ENCODE results near the gene FAM222B.
"Not testable (repeated sequence)": the region's sequence is repeated elsewhere in the genome, so short reads cannot be mapped to it uniquely, and the experiment has no call there.

Gene FAM222B

DNA sequence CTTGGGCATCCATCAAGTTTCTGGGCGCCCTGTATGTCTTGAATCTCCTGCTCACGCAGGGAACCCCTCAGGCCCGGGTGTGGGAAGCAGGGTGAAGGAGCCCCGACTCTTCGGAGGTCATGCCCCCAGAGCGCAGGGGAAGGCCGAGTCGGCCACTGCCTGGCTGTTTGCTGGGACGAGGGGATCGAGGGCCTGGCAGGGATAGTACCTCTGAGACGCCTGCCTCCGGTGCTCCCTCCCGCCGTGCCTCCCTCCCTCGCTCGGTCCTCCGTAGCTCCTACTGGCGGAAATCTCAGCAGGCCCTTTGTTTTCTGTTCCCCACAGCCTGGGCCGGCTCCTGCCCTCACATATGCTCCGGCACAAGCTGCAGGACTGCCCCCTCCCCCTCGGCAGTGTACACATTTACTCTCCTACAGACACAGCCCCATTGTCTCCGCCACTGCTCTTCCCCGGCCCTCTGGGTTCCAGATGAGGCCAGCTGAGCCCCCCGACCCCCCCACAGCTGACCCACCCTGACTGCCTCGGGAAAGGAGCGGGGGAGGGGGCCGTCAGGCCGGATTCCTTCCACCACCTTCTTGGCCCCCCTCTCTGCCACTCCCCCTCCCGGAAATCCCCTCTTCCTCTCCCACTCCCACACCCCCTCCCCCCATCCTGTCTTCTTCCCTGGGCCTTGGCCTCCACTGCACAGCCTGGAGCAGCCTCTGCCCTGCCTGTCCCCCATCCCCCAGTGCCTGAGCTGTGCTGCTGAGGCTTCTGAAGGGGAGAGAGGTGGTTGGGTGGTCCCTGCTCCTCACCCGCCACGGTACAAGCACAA is 97.4 kb downstream of the FAM222B start:
- no peak for DNase-seq

DNA sequence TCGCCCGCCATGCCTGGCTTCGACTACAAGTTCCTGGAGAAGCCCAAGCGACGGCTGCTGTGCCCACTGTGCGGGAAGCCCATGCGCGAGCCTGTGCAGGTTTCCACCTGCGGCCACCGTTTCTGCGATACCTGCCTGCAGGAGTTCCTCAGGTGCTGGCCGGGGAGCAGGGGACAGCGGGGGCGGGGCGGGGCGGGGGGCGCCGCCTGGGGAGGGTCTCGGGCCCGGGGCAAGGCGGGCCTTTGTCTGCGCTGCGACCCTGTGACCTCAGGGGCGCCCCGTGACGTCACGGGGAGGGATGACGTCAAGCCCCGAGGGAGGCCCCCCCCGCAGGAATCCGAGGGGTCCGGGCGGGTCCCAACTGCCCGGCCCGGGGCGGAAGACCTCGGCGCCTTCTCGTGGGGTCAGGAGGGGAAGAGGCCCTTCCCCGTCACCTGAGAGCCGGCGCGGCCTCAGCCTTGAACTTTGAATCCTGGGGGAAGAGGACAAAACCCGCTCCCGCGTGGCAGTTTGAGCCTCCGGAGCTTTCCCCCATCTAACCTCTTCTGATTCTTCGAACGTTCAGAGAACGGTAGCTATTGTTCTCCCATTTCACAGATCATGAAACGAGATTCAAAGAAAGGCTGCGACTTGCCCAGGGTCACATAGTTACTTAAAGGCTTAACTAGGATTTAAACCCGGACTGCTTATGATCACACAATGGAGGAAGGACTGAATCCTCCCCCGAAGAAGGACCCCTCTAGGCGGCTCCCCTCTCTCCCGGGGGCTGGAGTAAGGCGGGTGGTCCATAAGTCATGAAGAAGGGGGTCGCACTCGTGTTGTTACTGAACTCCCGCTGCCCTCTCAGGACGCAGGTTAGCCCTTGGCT is 98.3 kb downstream of the FAM222B start:
- no peak for DNase-seq

DNA sequence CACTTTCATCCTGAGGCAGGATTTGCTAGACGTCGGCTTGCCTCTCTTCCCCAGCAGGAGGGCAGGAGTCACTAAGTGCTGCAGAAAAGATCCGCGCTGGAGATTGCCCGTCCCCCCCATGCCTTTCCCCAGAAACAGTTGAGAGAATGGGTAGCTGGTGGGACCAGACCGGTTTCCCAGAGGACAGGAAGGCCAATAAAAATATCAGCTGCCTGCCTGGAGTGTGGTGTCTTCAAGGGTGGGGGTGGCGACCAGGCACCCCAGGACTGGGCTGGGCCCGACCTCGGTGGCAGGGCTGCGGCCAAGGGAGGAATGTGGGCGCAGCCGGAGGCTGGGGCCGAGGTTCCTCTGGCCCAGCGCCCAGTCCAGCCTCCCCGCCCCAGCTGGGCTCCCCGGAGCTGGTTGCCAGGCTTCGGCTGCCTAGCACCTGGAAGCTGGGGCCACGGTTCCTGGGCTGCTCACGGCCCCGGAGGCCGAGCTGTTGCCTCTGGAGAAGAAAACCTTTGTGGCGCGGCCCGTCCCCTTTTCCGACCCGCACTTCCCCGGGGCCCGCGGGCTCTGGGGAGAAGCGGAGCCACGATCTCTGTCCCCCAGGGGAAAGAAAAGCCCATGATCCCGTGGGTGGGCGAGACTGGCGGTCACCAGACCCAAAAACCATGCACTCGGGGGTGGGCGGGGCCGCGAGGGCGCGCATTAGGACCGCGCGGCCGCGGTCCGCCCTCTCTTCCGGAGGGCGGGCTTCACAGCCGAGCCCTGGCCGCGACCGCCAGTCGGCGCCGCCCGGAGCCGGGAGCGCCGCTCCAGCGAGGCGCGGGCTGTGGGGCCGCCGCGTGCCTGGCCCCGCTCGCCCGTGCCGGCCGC is 99.1 kb downstream of the FAM222B start, which contains the start of gene TRAF4:
TSS of gene TRAF4 (plus strand) at position 769 of the 861 bp plus-strand sequence. CDS start 102 bp downstream, outside the sequence.
- no peak for DNase-seq

DNA sequence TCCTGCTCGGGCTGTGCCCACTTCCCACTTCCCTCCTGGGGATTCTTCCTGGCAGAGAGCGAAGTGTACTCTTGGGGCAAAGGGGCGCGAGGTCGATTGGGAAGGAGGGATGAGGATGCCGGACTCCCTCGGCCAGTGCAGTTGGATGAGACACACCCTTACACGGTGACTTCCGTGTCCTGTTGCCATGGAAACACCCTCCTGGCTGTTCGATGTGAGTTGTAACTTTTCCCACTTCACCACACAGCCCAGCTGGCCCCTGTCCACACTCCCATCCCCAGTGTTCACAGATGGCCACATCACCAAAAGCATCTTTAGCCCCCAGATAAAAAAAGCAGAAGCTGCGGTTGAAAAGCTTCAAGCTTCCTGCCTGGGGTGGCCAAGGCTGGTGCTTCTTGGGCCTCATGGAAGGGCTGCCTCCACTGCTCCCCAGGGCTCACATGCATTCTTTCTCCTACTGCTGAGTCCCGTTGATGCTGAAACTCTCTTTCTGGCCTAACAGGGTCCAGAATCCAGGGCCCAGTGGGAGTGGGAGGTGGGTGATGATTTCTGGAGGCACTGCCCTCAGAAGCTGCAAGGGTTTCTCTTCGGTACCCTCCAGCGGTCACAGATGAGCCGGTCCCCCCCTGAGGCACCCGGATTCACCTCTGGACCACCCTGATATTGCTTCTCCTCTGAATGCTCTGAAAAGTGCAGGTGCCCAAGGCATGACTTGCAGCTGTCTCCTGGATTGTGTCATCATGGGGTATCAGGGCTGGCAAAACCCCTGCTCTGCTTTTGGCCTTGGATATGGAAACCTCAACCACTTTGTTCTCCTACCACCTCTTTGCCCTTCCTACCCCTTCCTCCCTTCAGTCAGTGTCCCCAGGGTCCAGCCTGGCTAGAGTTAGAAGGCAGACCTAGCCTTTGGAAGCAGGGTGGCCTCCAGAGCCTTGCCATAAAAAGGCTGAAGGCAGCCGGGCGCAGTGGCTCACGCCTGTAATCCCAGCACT is 100.9 kb downstream of the FAM222B start:
- DNase-seq, result no peak

DNA sequence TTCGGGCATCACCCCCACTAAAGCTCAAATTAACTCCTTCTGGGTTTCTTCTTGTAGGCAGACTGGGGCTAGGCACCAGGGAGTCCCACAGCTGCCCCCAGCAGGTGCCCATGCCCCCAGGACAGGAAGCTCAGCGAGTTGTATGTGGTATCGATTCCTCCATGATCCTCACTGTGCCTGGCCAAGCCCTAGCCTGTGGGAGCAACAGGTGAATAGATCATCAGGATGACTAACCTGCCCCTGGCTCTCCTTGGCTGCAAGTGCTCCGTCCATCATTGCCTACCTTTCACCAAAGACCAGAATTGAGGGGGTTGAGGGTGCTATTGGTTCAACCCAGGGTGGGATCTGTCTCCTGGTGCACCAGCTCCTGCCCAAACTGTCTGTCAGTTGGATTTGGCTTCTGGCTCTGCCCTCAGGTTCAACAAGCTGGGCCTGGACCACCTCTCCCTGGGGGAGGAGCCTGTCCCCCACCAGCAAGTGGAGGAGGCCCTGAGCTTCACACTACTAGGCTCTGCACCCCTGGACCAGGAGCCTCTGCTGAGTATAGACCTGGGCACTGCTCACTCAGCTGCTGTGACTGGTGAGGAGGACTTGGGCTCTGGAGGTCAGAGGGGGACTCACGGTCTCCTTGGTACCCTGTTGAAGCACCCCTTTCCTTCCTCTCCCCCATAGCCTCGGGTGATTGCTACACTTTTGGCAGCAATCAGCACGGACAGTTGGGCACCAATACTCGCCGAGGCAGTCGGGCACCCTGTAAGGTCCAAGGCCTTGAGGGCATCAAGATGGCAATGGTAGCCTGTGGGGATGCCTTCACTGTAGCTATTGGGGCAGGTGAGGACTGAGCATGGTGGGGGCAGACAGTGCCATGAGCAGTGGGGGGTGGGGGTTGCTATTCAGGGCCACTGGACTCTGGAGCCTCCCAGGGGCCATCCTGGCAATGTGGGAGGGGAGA is 101.9 kb downstream of the FAM222B start:
- no peak for DNase-seq

DNA sequence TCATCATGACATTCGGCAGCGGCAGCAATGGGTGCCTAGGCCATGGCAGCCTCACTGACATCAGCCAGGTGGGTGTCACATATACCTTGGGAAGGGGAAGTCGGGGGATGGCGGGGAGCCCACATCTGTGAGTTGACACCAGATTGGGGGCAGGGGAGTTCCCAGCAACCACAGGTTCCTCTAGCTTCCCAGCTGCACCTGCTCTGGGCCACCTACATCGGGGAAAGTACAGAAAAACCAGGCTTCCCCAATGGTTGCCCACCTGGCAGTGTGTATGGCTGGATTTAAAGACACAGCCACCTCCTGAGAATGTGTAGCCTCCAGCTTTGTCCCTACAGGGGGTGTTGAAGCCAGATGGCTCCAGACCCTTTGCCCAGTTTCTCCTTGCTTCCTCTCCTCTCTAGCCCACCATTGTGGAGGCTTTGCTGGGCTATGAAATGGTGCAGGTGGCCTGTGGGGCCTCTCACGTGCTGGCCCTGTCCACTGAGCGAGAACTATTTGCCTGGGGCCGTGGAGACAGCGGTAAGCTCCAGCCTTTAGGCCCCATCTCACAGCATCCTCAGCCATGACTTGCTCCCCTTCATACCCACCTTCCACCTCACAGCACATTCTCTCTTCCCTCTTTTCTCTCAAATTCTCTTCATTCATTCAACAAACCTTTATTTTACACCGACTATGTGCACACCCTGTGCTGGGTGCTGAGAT is 103.8 kb downstream of the FAM222B start:
- DNase-seq, result no peak

DNA sequence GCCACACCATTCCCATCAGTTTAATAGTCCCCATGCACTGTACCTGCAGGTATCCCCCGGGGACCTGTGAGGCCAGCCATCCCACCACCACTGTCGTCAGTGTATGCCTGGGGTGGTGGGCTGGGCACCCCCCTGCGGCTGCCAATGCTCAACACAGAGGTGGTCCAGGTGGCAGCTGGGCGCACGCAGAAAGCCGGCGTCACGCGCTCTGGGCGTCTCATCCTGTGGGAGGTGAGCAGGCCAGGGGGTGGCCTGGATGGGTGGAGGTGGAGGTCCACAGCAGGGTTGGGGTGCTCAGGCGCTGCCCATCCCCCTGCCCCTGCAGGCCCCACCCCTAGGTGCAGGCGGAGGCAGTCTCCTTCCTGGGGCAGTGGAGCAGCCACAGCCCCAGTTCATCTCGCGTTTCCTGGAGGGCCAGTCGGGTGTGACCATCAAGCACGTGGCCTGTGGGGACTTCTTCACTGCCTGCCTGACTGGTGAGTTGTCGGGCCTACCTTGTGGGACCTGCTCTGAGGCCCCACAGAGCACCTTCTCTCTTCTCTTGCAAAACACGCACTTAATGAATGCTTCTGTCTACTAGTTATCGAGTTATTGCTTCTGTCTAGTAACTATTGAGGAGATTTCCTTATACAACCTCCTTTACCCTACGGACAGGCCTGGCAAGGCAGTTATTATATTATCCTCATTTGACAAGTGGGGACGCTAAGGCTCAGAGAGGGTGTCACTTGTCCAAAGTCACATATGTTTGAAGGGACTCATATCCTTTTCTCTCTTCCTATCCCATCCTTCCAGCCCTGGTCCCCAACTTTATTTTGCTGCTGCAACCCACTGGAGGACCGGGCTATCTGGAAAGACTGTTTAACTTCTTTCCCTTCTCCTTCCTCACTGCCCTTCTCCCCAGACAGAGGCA is 104.6 kb downstream of the FAM222B start:
- no peak for DNase-seq

DNA sequence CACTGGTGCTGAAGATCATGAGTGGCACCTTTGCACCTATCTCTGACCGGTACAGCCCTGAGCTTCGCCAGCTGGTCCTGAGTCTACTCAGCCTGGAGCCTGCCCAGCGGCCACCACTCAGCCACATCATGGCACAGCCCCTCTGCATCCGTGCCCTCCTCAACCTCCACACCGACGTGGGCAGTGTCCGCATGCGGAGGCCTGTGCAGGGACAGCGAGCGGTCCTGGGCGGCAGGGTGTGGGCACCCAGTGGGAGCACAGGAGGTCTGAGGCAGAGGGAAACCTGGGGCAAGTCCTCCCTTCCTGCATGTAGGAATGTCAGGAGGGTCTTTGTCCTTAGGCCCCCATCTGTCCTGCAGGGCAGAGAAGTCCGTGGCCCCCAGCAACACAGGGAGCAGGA is 105.3 kb downstream of the FAM222B start:
- no peak for DNase-seq

DNA sequence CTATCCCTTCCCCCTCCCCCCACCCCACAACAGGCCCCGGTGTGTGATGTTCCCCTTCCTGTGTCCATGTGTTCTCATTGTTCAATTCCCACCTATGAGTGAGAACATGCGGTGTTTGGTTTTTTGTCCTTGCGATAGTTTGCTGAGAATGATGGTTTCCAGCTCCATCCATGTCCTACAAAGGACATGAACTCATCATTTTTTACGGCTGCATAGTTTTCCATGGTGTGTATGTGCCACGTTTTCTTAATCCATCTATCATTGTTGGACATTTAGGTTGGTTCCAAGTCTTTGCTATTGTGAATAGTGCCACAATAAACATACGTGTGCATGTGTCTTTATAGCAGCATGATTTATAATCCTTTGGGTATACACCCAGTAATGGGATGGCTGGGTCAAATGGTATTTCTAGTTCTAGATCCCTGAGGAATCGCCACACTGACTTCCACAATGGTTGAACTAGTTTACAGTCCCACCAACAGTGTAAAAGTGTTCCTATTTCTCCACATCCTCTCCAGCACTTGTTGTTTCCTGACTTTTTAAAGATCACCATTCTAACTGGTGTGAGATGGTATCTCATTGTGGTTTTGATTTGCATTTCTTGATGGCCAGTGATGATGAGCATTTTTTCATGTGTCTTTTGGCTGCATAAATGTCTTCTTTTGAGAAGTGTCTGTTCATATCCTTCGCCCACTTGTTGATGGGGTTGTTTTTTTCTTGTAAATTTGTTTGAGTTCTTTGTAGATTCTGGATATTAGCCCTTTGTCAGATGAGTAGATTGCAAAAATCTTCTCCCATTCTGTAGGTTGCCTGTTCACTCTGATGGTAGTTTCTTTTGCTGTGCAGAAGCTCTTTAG is 106.4 kb downstream of the FAM222B start:
- DNase-seq, result not testable (repeated sequence)

DNA sequence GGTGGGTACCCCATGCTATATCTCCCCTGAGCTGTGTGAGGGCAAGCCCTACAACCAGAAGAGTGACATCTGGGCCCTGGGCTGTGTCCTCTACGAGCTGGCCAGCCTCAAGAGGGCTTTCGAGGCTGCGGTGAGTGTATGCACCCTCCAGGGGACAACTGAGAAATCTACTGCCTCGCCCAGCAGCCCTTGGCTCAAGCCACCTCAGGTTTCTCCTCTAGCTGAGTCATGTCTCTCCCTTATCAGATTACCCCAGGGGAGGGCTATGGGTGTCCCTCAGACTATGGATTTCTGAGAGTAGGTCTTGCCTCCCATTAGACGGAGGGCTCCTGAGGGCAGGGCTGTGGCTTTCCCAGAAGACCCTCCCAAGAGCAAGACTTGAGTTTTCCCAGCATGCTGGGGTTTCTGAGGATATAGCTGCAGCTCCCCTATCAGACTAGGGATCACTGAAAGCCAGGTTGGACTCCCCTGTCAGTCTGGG is 107.3 kb downstream of the FAM222B start:
- DNase-seq, result no peak

DNA sequence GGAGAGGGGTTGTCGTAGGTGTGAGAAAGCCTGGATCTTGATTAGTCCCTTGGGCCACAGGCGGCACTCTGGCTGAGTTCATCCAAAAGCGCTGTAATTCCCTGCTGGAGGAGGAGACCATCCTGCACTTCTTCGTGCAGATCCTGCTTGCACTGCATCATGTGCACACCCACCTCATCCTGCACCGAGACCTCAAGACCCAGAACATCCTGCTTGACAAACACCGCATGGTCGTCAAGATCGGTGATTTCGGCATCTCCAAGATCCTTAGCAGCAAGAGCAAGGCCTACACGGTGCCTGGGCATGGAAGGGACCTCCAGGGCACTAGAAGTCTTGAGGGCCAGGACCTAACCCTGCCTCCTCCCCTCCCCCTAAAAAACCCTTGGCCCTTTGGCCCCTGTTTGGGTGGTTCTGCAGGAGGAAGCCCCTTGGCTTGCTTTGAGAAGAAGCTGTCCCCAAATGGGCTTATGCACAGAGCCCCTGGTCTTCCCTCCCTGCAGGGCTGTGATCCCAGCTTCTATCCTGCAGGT is 107.8 kb downstream of the FAM222B start:
- DNase-seq, result no peak

DNA sequence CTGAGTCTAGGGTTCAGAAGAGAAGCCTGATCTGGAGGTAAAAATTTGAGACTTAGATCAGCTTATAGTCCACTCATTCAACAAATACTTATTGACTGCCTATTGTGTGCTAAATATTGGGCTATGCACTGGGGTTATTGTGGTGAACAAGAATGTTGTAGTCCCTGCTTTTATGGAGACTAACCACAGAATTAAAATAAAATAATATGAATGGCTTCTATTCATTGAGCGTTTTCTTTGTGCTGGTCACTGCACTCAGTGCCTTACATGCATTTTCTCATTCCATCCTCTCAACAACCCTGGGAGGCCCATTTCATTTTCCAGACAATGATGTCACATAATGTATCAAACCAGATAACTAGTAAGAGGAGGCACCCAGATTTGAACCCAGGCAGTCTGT is 109.2 kb downstream of the FAM222B start:
- no peak for DNase-seq

DNA sequence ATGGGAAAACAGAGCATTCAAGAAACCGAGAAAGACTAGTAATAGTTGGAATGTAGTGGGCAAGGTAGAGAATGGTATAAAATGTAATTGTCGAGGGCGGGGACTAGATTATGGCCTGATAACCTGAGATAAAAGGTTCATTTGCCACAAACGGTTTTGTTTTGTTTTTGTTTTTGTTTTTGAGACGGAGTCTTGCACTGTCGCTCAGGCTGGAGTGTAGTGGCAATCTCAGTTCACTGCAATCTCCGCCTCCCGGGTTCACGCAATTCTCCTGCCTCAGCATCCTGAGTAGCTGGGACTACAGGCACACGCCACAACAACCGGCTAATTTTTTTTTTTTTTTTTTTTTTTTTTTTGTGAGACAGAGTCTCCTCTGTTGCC is 112.7 kb downstream of the FAM222B start:
- DNase-seq, result no peak

DNA sequence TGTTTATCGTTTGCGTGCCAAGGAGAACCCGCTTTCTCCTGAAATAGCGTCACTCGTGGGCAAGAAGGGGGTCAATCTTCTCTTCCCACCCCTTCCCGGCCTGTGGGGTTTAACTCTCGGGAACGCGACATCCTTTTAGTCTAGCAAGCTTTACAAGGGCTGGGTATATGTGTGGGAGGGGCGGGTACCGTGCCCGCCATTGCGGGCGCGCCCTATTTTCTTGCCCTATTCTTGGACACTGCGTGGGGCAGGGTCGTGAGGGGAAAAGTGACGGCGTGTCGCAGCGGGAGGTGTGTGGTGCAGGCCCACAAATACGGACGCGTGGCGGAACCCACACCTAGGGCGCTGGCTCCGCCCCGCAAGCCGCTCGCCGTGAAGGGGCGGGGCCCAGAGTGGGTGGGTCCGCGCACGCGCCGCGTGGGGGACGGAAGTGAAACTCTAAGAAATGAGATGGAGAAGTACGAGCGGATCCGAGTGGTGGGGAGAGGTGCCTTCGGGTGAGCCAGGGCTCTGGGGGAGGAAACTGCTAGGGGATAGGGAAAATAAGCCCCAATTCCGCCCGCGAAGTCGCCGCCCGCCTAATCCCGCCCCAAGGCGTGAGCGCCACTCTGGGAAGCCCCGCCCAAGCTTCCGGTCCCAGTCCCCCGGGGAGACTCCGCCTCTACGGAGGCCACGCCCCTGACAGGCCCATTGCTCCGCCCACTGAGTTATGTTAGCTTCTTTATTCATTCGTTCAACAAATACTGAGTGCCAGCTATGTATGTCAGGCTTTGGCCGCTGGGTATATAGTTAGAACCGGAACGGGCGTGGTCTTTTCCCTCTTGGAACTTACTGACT is 114.0 kb downstream of the FAM222B start, which contains the start of gene NEK8:
TSS of gene NEK8 (plus strand) at position 425 of the 837 bp plus-strand sequence. CDS start at position 451, 26 bp downstream.
- no peak for DNase-seq

DNA sequence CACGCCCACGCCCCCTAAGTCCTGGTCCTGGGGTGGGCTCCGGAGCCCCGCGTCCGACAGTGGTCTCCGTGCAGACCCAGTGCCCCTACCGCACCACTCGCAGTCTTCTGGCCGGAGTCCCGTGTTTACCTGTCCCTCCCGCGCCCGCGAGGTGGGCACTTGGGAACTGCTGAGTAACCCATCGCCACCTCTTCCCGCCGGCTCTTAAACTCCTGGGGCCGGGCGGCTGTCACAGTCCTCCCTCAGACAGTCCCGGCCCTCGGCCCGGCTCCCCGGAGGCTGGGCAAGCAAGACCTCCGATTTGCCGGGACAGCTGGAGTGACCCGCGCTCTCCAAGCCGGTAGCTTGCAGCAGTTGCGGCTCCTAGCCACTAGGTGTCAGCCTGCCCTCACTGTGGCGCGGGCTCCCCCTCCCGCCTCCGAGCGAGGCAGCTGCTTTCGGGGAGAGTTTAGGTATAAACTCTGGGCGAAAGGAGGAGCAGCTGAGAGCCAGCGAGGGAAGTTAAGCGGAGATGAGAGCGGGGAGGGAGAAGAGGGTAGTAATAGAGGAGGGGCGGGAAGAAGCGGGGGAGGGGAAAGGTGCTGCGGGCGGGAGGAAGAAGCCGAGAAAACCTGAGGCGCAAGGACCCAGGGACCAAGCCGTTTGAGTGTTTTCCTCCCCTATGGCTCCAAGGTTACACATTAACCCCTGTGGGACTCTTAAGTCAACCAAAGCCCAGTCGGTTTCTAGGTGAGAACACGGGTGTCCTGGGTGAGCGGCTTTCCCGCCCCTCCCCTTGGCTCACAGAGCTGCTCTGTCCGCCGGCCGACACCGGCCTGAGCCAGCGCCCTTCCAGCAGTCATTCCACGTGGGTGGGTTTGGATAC is 115.7 kb downstream of the FAM222B start:
- no peak for DNase-seq
